Fibroblast of skin of back (primary cell): ENCODE results near the gene C5orf63. TPM values are rescaled to one million over a fixed set of nuclear protein-coding genes. Genes with fewer than 3 reads are reported as not detected.
A peak's percentile ranks its signal among the peaks of the same experiment; 100 is the strongest.
"Not testable (repeated sequence)": the region's sequence is repeated elsewhere in the genome, so short reads cannot be mapped to it uniquely, and the experiment has no call there.

Experiments
- DNase-seq: peaks from one replicate; pipeline ENCODE4 v3.0.0-alpha.2; 2013
- polyA plus RNA-seq, 2 experiments: library from polyadenylated mRNA; unstranded; fragments of 120-200 nt; gene quantifications; one replicate each; pipeline ENCODE4 v1.2.1, GENCODE V29; 2013; ENCODE audit not compliant: insufficient read length in 2 of 2

C5orf63 gene
- 0.67 TPM for polyA plus RNA-seq (2013, experiment 1 of 2; ENCODE audit: insufficient read length)
- 0.64 TPM for polyA plus RNA-seq (2013, experiment 2 of 2; ENCODE audit: insufficient read length)

DNA sequence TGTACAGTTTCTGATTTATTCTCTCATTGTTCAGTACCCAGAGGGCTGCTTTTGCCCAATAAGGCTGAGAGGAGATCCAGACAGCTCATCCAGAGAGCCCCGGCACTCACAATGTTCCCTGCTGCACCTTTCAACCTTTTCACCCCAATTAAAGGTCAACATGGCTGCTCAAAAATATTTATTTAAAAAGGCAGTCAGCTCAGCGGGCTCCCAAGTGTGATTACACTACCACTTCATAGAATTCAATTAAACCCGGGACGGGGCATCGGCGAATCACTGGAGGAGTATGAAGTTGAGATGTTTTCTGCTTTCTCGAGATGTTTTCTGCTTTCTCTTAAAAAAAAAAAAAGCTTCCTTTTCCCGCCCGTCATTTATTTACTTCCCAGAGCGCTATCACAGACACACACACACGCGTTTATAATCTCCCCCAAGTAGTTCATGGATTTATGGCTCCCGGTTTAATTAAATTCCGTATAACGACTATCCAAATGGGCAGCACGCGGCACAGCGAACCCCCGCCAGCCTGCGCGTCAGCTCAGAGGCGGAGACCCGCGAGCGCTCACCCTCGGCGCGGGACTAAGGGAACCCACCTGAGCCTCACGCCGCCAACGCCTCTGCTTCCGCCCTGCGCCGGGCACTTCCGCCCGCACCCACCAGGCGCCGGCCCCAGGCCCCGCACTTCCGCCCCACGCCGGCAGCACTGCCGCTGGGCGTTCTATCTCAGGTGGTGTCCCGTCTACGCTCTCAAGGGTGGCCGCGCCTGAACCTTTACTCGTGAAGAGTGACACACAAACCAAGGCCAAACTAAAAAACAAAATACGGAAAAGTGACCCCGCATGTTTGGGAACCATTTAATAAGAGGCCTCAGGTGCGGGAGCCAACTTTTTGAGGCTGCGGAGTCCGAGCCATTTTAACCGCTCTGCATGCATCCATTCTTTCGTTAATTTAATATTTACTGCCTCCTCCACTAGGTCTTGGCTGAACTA lies at the start of gene C5orf63:
Gene C5orf63 (minus strand): TSS at position 642 of the 986 bp plus-strand sequence. CDS start 14,507 bp downstream, outside the sequence.
- no peak for DNase-seq

- DNase-seq = peak; percentile 7
Observed at GRCh38 chr5:127112347-127112864, 39.1 kb upstream of the C5orf63 start.

GRCh38 chr5:127111112-127111511 lies 37.8 kb upstream of the C5orf63 start:
- DNase-seq = no peak

DNA sequence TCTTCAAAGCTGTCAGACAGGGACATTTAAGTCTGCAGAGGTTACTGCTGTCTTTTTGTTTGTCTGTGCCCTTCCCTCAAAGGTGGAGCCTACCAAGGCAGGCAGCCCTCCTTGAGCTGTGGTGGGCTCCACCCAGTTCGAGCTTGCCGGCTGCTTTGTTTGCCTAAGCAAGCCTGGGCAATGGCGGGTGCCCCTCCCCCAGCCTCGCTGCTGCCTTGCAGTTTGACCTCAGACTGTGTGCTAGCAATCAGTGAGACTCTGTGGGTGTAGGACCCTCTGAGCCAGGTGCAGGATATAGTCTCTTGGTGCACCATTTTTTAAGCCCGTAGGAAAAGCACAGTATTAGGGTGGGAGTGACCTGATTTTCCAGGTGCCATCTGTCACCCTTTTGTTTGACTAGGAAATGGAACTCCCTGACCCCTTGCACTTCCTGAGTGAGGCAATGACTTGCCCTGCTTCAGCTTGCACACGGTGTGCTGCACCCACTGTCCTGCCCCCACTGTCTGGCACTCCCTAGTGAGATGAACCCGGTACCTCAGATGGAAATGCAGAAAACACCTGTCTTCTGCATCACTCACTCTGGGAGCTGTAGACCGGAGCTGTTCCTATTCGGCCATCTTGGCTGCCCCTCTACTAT lies 35.4 kb upstream of the C5orf63 start:
- not testable (repeated sequence) for DNase-seq

DNA sequence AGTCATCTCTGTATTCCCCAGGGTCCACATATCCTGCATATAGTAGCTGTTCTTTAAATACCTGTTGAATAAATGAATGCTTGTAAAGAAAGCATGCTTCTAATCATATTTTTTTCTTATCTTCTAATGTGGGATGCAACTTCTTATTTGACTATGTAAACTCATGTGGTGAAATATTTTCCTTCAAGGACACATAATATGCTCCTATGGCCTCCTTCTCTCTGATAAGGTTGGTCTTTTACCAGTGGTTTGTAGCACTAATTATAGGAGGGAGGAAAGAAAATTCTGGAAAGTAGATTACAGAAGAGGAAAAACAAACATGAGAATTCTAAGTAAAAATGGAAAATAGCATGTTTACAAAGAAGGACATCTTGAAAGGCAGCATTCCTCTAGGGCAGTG lies 28.6 kb upstream of the C5orf63 start:
- DNase-seq = no peak

DNA sequence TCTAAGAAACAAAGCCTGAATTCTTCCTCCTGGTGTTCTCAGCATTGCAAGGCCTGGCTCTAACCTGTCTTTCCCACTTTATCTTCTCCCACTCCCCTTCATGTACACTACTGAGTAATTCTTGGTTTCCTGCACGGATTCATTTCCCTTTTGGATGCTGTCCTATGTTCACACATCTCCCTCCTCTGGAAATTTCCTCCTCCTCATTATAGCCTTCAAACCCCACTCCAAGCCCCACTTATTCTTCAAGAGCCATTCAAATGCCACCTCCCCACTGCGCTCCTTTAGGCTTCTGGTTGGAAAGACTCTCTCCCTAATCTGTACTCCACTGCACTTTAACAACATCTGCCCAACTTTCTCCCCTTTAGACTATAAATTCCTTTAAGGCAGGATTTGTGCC lies 28.2 kb upstream of the C5orf63 start:
- no peak for DNase-seq

- no peak for DNase-seq
Observed at GRCh38 chr5:127098241-127098640, 24.9 kb upstream of the C5orf63 start.

GRCh38 chr5:127097278-127097677 lies 24.0 kb upstream of the C5orf63 start:
- DNase-seq = no peak

DNA sequence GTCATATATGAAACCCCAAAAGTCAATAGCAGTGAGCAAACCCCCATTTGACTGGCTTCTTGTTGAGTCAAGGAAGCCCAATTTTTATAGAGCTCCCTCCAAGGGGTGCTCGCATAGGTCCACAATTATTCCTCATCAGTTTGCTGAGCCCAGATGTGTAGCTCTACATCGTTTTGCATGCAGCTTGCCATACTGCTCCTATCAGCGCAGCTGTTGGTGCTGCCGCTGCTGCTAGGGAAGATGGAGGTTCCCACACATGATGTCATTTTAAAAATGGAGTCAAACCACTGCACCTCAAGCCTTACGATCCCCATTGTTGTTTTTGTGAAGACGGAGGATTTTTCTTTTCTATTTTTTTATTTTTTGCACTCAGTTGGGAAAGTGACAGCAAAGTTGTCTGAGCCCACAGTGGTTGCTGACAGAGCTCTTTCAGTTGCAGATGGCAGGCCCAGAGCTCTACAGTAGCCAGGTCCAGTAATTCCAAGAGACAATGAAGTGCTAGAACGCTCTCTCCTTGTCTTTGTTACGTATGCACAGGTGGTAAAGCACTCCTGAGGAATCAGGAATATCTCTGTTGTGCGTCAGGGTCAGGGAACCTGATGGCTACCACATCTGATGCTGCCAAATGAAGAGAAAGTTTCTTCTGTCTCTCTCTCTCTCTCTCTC lies 23.2 kb upstream of the C5orf63 start:
- no peak for DNase-seq

DNA sequence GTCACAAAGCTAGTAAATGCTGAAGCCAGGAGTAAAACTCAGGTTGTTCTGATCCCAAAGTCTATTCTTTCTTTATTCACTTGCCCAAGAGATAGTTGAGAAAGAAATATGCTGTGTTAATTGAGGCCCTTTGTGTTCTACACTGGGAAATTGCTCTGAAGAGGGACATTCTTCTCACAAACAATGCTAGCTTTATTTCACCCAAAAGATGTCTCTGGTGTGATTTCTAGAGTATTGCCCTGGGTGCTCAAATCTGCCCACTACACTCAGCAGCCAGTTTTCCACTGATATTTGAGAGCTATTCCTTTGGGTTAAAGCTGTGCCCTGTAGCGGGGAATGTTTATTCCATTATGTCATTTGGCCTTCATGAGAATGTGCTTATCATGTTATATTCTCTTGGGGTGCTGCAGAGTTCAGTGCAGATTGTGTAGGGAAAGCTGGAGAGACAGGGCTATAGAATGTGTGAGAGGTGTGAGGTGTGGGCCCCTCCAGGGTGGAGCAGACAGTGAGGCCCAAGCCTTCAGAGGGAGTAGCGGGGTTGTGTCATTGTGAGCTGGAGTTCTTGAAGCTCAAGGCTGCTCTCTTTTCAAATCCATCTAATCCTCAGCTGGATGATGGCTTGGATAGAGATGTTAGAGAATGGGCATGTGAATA lies 21.0 kb upstream of the C5orf63 start:
- no peak for DNase-seq

DNA sequence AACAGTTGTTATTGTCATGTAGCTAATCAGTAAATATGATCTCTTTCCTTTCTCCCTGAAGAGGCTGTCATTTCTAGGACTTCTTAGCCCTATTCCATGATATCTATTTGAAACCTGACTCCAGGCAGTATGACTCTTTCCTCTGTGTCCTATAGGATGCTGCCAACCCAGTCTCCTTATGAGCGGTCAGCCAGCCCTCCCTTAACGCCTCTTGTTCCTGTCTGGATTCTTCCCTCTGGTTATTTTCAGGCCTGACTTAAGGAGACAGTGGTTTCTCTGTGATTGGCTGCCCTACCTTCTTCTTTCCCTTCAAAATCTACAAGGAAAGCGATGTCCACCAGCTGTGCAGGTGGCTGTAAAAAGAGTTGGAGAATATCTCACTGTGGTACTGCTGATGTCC lies 19.4 kb upstream of the C5orf63 start:
- DNase-seq = peak; percentile 52

DNA sequence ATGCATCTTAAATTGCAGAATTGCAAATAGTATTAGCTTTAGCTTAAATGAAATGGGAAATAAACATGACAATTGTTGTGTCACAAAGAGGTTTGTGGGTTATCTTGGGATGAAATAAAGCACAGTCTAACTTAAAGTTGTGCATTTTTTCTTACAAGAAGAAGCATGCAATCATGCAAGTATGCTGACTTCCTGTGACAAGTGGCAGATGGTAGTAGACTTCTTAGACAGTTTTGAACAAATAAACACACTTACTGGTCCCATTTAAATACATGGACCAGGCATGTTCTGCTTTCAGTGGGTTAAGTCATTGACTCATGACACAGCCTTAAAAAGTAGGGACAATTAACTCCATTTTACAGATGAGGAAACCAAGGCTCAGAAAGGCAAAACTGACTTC lies 15.9 kb upstream of the C5orf63 start:
- DNase-seq = no peak

DNA sequence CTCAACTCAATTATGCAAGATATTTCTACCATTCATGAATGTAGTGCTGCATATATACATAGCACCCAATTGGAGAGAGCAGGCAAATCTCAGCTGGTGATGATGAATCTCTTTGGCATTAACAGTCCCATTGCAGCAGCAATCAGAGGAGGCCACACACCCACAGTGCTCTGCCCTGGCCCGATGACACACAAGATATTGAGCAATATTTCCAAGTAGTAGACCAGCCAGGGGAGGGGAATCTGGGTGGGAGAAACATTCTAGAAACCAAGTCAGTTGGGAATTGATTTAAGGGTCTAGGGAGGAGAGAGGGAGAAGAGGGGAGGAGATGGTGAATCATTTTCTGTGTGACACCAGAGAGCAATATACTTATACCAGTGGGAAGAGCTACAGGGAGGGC lies 14.9 kb upstream of the C5orf63 start:
- peak; percentile 97 for DNase-seq

- DNase-seq = no peak
Observed at GRCh38 chr5:127086589-127086988, 13.3 kb upstream of the C5orf63 start.

GRCh38 chr5:127085796-127086195 lies 12.5 kb upstream of the C5orf63 start:
- DNase-seq = no peak

GRCh38 chr5:127085371-127085770 lies 12.1 kb upstream of the C5orf63 start:
- DNase-seq = no peak

GRCh38 chr5:127084656-127085055 lies 11.4 kb upstream of the C5orf63 start:
- DNase-seq = no peak

DNA sequence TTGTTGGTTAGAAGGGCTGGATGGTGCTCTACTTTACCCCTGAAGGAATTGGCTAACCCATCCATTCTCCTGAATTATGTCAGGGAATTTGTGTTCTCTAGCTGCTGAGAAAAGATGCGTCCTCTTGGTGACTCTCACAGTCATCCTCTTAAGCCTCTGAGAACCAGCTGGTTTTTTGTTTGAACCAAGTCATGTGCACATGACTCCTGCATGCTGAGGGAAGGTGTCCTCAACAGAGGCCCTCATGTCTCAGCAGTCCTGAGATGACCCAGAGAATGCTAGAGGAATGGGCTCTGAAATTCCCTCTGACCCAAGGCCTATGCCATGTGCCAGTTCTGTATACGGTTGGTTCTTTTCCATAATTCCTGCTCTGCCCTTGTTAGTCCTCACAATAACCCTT lies 10.4 kb upstream of the C5orf63 start:
- DNase-seq = no peak

DNA sequence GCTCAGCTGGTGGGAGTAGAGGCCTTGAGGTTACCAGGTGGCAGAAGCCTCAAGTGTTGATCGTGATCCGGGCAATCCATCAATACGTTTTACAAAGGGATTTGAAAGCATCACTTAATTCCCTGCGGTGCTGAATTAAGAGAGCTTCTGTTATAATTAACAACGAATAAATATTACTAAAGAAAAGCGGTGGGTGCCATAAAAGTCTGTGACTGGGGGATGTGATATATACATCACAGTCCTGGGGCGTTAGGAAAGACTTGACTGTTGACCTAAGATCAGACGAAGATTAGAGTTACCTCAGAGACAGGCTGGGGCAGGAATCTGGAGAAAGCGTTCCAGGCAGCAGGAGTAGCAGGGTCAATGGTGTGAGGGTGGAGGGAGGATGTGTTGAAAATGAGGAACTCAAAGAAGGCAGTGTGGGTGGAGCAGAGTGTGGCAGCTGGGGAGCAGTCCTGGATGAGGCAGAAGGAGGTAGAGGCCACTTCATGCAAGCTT lies 6.7 kb upstream of the C5orf63 start:
- DNase-seq = no peak

GRCh38 chr5:127077366-127077765 lies 4.1 kb upstream of the C5orf63 start:
- DNase-seq = no peak

DNA sequence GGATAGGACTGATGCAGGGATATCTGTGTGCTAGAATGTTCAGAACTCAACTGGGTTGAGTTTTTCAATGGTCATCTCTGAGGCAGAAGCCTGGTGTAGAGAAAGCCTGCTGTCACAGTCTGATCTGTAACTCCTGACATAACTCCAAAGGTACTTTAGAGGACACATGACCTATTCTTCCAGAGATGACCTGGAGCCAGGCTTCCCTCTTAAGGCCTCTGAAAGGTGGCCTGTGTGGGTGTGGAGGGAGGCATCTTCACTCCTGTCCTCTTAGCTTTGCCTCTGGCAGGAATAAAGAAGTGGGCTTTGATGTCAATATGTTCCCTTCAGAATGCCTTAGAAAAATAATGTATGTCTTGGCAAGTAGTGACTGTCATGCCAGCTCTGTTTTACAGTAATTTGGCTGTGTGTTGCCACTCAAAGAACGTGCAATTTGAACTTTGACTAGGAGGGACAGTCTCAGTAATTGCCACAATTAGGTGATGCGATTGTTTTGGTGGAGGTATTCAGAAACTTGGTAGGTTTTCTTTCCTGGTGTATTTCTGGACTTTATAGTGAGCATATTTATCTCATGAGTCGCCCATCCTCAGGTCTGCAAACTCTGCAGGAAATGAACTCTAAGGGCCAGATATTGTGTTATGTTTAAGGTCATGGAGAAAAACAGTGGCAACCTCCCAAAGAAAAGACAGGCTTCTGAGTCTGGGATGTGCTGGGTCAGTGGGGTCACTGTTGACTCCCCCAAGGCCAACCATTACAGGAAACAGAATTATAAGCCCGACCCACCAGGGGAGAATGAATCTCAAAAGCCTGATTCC lies 3.2 kb upstream of the C5orf63 start:
- peak; percentile 56 for DNase-seq
